ENCODE measurements around the gene MAML2.

- TF ChIP-seq CTCF (IDR thresholded peaks at IDR 0.05; ENCODE audit: poor library complexity) (no peak), EZH2 (IDR thresholded peaks at IDR 0.05; ENCODE audit: borderline replicate concordance) (no peak), EZH2phosphoT487 (IDR thresholded peaks at IDR 0.05; ENCODE audit: low read depth, severe bottlenecking, unreplicated experiment) (no peak)
Measured at GRCh38 chr11:96119211-96119610, 223.8 kb downstream of the MAML2 start.

All from hepatocyte (in vitro differentiated cells).